K562 (cell line): ENCODE measurements around the gene FMNL3. TPM values are rescaled to one million over a fixed set of nuclear protein-coding genes. Genes with fewer than 3 reads are reported as not detected.
A peak's percentile ranks its signal among the peaks of the same experiment; 100 is the strongest.

ENCODE experiments used
- ATAC-seq: fragments of 200-7000 bp; cut with Tn5 transposase; 3 replicates; pipeline ENCODE4 v1.9.1; 2020; ENCODE audit warnings: moderate library complexity
- BruUV-seq: library from RNA; stranded (reverse); fragments of 400-500 nt; replicated peaks from 2 replicates; lab custom pipeline; 2021; lab: Mats Ljungman, UMichigan
- CTCF ChIA-PET: fragments of 300-600 bp; formaldehyde crosslinking; extraction: SDS; loops from one replicate; lab custom pipeline; 2021; ENCODE audit warnings: low intra/inter-chr PET ratio; lab: Yijun Ruan, JAX
- POLR2A ChIA-PET: fragments of 300-600, 350-650 bp; sonication (Branson Sonifier 250); formaldehyde crosslinking; extraction: SDS; loops from one replicate; lab custom pipeline; 2021; ENCODE audit warnings: antibody characterized with exemption, inconsistent platforms; lab: Yijun Ruan, JAX
- DNase-seq, 4 experiments: peaks; one replicate each; pipeline versions ENCODE4 v3.0.0 to v3.0.0-alpha.2; 2011 to 2018; ENCODE audit warnings: low spot score in 3 of 4, mixed read lengths in 3 of 4; ENCODE audit errors: extremely low read depth in 1 of 4
- FAIRE-seq: peaks from 2 replicates; lab custom pipeline; 2011; peaks lifted over from hg19 to GRCh38; lab: Jason Lieb, UNC
- H2AFZ ChIP-seq: 2 replicates; pipeline ENCODE4 v1.6.0; 2011; ENCODE audit warnings: low read depth, low read length, control low read depth, inconsistent platforms
- H3K27ac ChIP-seq: fragments of 200-600 bp; 3 replicates; pipeline ENCODE4 v1.8.0; 2011; ENCODE audit warnings: low read depth, mild to moderate bottlenecking, control low read depth, inconsistent platforms, low read length, moderate library complexity, mixed read lengths; ENCODE audit errors: extremely low read depth
- H3K27me3 ChIP-seq, 2 experiments: fragments of 300-600 bp in 1 of 2; 2 replicates in 1 of 2; 3 replicates in 1 of 2; pipeline versions ENCODE4 v1.6.0 to v1.8.0; 2011; ENCODE audit warnings: inconsistent platforms in 2 of 2, low read length in 2 of 2, mild to moderate bottlenecking in 1 of 2, mixed read lengths in 1 of 2, moderate library complexity in 1 of 2; ENCODE audit not compliant: control insufficient read depth in 2 of 2, insufficient read depth in 2 of 2
- H3K36me3 ChIP-seq: fragments of 300-600 bp; 3 replicates; pipeline ENCODE4 v1.8.0; 2011; ENCODE audit warnings: mild to moderate bottlenecking, low read length, inconsistent platforms; ENCODE audit not compliant: control insufficient read depth, insufficient read depth
- H3K4me1 ChIP-seq, 2 experiments: fragments of 200-600 bp in 1 of 2; replicated peaks in 1 of 2; 2 replicates in 1 of 2; 3 replicates in 1 of 2; pipeline versions ENCODE4 v1.5.1 to v1.8.0; 2011; ENCODE audit warnings: inconsistent platforms in 2 of 2, low read length in 2 of 2, mild to moderate bottlenecking in 1 of 2, mixed read lengths in 1 of 2, moderate library complexity in 1 of 2; ENCODE audit not compliant: control insufficient read depth in 2 of 2, insufficient read depth in 2 of 2
- H3K4me2 ChIP-seq: 2 replicates; pipeline ENCODE4 v1.6.1; 2011; ENCODE audit warnings: low read length, control low read depth, inconsistent platforms, mixed read lengths; ENCODE audit not compliant: insufficient read depth
- H3K4me3 ChIP-seq: fragments of 200-600 bp; sonication (generic), shearing (Covaris generic); 2 replicates; pipeline ENCODE4 v1.5.1; 2016; ENCODE audit warnings: control low read depth, inconsistent platforms
- H3K79me2 ChIP-seq: fragments of 200-600 bp; 3 replicates; pipeline ENCODE4 v1.8.0; 2011; ENCODE audit warnings: low read length, inconsistent platforms; ENCODE audit not compliant: control insufficient read depth, insufficient read depth
- H3K9ac ChIP-seq, 2 experiments: 2 replicates each; pipeline versions ENCODE4 v1.6.0 to v1.6.1; 2011; ENCODE audit warnings: low read depth in 2 of 2, low read length in 2 of 2, control low read depth in 1 of 2, inconsistent platforms in 1 of 2, mild to moderate bottlenecking in 1 of 2, mixed read lengths in 1 of 2; ENCODE audit not compliant: insufficient read depth in 1 of 2
- H3K9me1 ChIP-seq: one replicate; pipeline ENCODE4 v1.6.0; 2011; ENCODE audit warnings: inconsistent platforms, mild to moderate bottlenecking, low read length, moderate library complexity; ENCODE audit not compliant: control insufficient read depth, insufficient read depth
- H3K9me3 ChIP-seq: replicated peaks from 2 replicates; pipeline ENCODE4 v1.5.1; 2011; ENCODE audit warnings: low read depth, low read length, inconsistent platforms; ENCODE audit not compliant: control insufficient read depth, insufficient read depth
- H4K20me1 ChIP-seq: replicated peaks from 2 replicates; pipeline ENCODE4 v1.6.1; 2011; ENCODE audit warnings: low read length, inconsistent platforms, mixed read lengths; ENCODE audit not compliant: control insufficient read depth, insufficient read depth
- BMI1 ChIP-seq: fragments of 150-350 bp; IDR thresholded peaks from 2 replicates; pipeline ENCODE4 v1.6.1; 2014; ENCODE audit warnings: low read length
- FOXP1 ChIP-seq: sonication (generic); formaldehyde crosslinking; IDR thresholded peaks from 2 replicates; pipeline ENCODE4 v1.8.0; 2022; ENCODE audit warnings: mild to moderate bottlenecking, missing genetic modification reagents
- HES1 ChIP-seq: fragments of 450-650 bp; IDR thresholded peaks from 2 replicates; pipeline ENCODE4 v1.6.1; 2016; ENCODE audit warnings: low read depth, mild to moderate bottlenecking, moderate library complexity
- LEF1 ChIP-seq: fragments of 450-650 bp; IDR thresholded peaks from 2 replicates; pipeline ENCODE4 v1.6.1; 2016; ENCODE audit warnings: mild to moderate bottlenecking
- PCBP1 ChIP-seq: fragments of 200-400 bp; formaldehyde crosslinking; IDR thresholded peaks from 2 replicates; pipeline ENCODE4 v1.6.1; 2018; ENCODE audit warnings: mild to moderate bottlenecking, low read depth, low read length; ENCODE audit not compliant: poor library complexity, severe bottlenecking
- PHB ChIP-seq: fragments of 250-450 bp; sonication (Bioruptor Pico); IDR thresholded peaks from 2 replicates; pipeline ENCODE4 v1.5.0; 2021
- POLR2A ChIP-seq: fragments of 450-650 bp; conservative IDR thresholded peaks from 2 replicates; pipeline ENCODE4 v1.6.1; 2016
- RBM17 ChIP-seq: fragments of 200-400 bp; formaldehyde crosslinking; IDR thresholded peaks from 2 replicates; pipeline ENCODE4 v1.6.1; 2017; ENCODE audit warnings: low read depth, mild to moderate bottlenecking, low read length, borderline replicate concordance
- RBM22 ChIP-seq: fragments of 200-400 bp; formaldehyde crosslinking; IDR thresholded peaks from 2 replicates; pipeline ENCODE4 v1.6.1; 2018; ENCODE audit warnings: low read length, low read depth; ENCODE audit not compliant: poor library complexity, severe bottlenecking
- SRF ChIP-seq, 2 experiments: fragments of 250-450, 450-650 bp in 1 of 2; sonication (Bioruptor Pico) in 1 of 2; sonication (generic) in 1 of 2; formaldehyde crosslinking; IDR thresholded peaks; 2 replicates each; pipeline versions ENCODE4 v1.5.0 to v1.5.1; 2020 to 2022; ENCODE audit warnings: mild to moderate bottlenecking in 1 of 2, missing genetic modification reagents in 1 of 2
- TCF15 ChIP-seq: fragments of 250-450 bp; sonication (Bioruptor Pico); IDR thresholded peaks from 2 replicates; pipeline ENCODE4 v1.8.0; 2022; ENCODE audit warnings: moderate library complexity, mild to moderate bottlenecking, inconsistent platforms
- TFAM ChIP-seq: fragments of 250-450 bp; sonication (Bioruptor Pico); conservative IDR thresholded peaks from 2 replicates; pipeline ENCODE4 v1.5.0; 2021; ENCODE audit warnings: mild to moderate bottlenecking, moderate library complexity
- ZBTB33 ChIP-seq: sonication (generic); formaldehyde crosslinking; IDR thresholded peaks from 2 replicates; pipeline ENCODE4 v1.8.1; 2023; ENCODE audit warnings: mild to moderate bottlenecking, missing genetic modification reagents
- ZNF57 ChIP-seq: fragments of 450-650 bp; formaldehyde crosslinking; IDR thresholded peaks from 2 replicates; pipeline ENCODE4 v1.4.0; 2020; ENCODE audit warnings: mild to moderate bottlenecking, moderate library complexity
- ZNF668 ChIP-seq: fragments of 250-450 bp; sonication (Bioruptor Pico); IDR thresholded peaks from 2 replicates; pipeline ENCODE4 v1.8.0; 2022; ENCODE audit warnings: mild to moderate bottlenecking, inconsistent platforms
- WGBS: fragments of 100-300 bp; shearing (Covaris generic); methylation state at CpG from one replicate; pipeline ENCODE4 v1.1.6; 2016; ENCODE audit warnings: low coverage, mixed read lengths; ENCODE audit not compliant: insufficient coverage; ENCODE audit errors: missing lambda C conversion rate; 5-methylcytosine and 5-hydroxymethylcytosine counted together
- in situ Hi-C: fragments of 300-500 bp; cut with MboI; formaldehyde crosslinking; loops from 4 replicates; pipeline ENCODE4 v1.15.0; 2018; ENCODE audit warnings: inconsistent platforms, mixed read lengths
- intact Hi-C: fragments of 100-400 bp; cut with micrococcal nuclease; formaldehyde crosslinking; loops from 2 replicates; pipeline ENCODE4 v1.14.2; 2022
- polyA plus RNA-seq, 8 experiments: library from polyadenylated mRNA; depleted of rRNA in 4 of 8; stranded (reverse) in 5 of 8; unstranded in 3 of 8; fragments of >200 nt; fragmentation: Nextera tagmentation in 2 of 8; fragmentation: Illumina TruSeq in 1 of 8; extraction: Ambion mirVana in 2 of 8; extraction: Trizol in 1 of 8; gene quantifications; 2 replicates each; pipeline versions ENCODE4 v1.2.1 to v1.2.3, GENCODE V29; 2011 to 2014; ENCODE audit warnings: inconsistent platforms in 1 of 8, missing spikeins in 1 of 8
- total RNA-seq, 7 experiments: library from RNA; depleted of rRNA in 6 of 7; stranded (reverse); fragments of >200 nt in 6 of 7; fragmentation: Illumina TruSeq in 2 of 7; extraction: Trizol in 2 of 7; gene quantifications; 2 replicates each; pipeline versions ENCODE4 v1.2.1 to v1.2.3, GENCODE V29; 2011 to 2021; ENCODE audit warnings: low replicate concordance in 1 of 7

FMNL3 gene
- total and polyA plus RNA-seq, 9 of the 15 experiments (the other 6 are each of a cell fraction or from before 2014, with no cell fraction given) = 0.49 to 14.4 (median 6.8) TPM

- in situ Hi-C loops = no loop called here
- Histone ChIP-seq H3K36me3 (peaks cover 13% of the 10 kb centered on the region; the same call in 2 of the 3 replicates), H3K79me2 (no peaks in the 10 kb centered on the region), H3K27ac (no peak overlapping the region), H4K20me1 (no peaks in the 10 kb centered on the region; the same call in 1 of the 2 replicates), H3K9ac (peak overlapping the region in 1 of 2 experiments; percentile 22; a peak in 1 of 4 replicates), H3K4me1 (peaks cover 0 to 16% of the 10 kb centered on the region in 2 experiments; a peak in 3 of 5 replicates), H3K4me2 (no peak overlapping the region), H3K4me3 (no peak overlapping the region), H2AFZ (no peak overlapping the region), H3K9me3 (no peaks in the 10 kb centered on the region), H3K27me3 (no peaks in the 10 kb centered on the region), H3K9me1 (no peaks in the 10 kb centered on the region)
- no peak for DNase-seq
- ChIA-PET POLR2A (interaction anchor here (0.6 to 1.4 kb wide), 2 partner anchors 95 to 1068 kb away, joined by 3 read pairs; no protein-coding TSS in a partner anchor), CTCF (interaction anchor here (0.5 to 3.3 kb wide), 2 partner anchors 62 to 167 kb away, joined by 3 to 66 read pairs; partner anchors contain the start of gene FMNL3)
- FAIRE-seq = no peak
- TF ChIP-seq TCF15 (CRISPR knock-in tag) (no peak), RBM22 (no peak), RBM17 (no peak), ZNF668 (CRISPR knock-in tag) (no peak), PCBP1 (no peak), BMI1 (no peak), POLR2A (no peak), ZBTB33 (CRISPR knock-in tag) (no peak), ZNF57 (CRISPR knock-in tag) (no peak), PHB (CRISPR knock-in tag) (no peak), LEF1 (no peak), TFAM (CRISPR knock-in tag) (no peak), SRF (CRISPR knock-in tag; IDR thresholded peaks at IDR 0.05) (no peak), FOXP1 (CRISPR knock-in tag) (no peak), HES1 (no peak)
- intact Hi-C loops = no loop called here
- no peak for ATAC-seq
- 81% methylated on average over 7 of the region's 7 CpGs for WGBS
- no TSS peak for BruUV-seq
Observed at GRCh38 chr12:49646331-49646830, 60.8 kb downstream of the FMNL3 start.
